Activated CD8-positive, alpha-beta memory T cell treated with anti-CD3 and anti-CD28 coated beads, Interleukin-2, amount 10 ng/mL, durations not matched to agents 7 days and 5 days (primary cell): Measurements from ENCODE around the gene SH2D4B. TPM values are rescaled to one million over a fixed set of nuclear protein-coding genes. Genes with fewer than 3 reads are reported as not detected.
A peak's percentile ranks its signal among the peaks of the same experiment; 100 is the strongest.

ENCODE experiments used
- ATAC-seq: fragments of 150-1000 bp; cut with Tn5 transposase; one replicate; pipeline ENCODE4 v1.10.0; 2021; ENCODE audit warnings: moderate library complexity
- CTCF ChIA-PET: fragments of 350-600 bp; sonication (Branson Sonifier 250); formaldehyde crosslinking; loops from one replicate; lab custom pipeline; 2021; ENCODE audit warnings: antibody characterized with exemption; lab: Charles Lee
- DNase-seq: peaks from one replicate; pipeline ENCODE4 v3.0.0-alpha.2; 2020
- H3K27ac Mint-ChIP-seq: one replicate; pipeline ENCODE4 v1.8.0; 2021; ENCODE audit warnings: mild to moderate bottlenecking, mixed read lengths
- H3K27me3 Mint-ChIP-seq: one replicate; pipeline ENCODE4 v1.8.0; 2021; ENCODE audit warnings: mixed read lengths
- H3K36me3 Mint-ChIP-seq: one replicate; pipeline ENCODE4 v1.8.0; 2021; ENCODE audit warnings: mild to moderate bottlenecking, mixed read lengths
- H3K4me1 Mint-ChIP-seq: one replicate; pipeline ENCODE4 v1.8.0; 2021; ENCODE audit warnings: mixed read lengths
- H3K4me3 Mint-ChIP-seq: one replicate; pipeline ENCODE4 v1.8.0; 2021; ENCODE audit warnings: mild to moderate bottlenecking, moderate library complexity, mixed read lengths
- H3K9me3 Mint-ChIP-seq: one replicate; pipeline ENCODE4 v1.8.0; 2022; ENCODE audit warnings: low read depth, mixed read lengths
- total RNA-seq, 2 experiments: library from RNA; stranded (reverse); gene quantifications; one replicate each; pipeline ENCODE4 v1.2.3, GENCODE V29; 2021

The SH2D4B gene
- total RNA-seq, 2 experiments from 2014 or later, result 0.09 TPM; not detected in 1

DNA sequence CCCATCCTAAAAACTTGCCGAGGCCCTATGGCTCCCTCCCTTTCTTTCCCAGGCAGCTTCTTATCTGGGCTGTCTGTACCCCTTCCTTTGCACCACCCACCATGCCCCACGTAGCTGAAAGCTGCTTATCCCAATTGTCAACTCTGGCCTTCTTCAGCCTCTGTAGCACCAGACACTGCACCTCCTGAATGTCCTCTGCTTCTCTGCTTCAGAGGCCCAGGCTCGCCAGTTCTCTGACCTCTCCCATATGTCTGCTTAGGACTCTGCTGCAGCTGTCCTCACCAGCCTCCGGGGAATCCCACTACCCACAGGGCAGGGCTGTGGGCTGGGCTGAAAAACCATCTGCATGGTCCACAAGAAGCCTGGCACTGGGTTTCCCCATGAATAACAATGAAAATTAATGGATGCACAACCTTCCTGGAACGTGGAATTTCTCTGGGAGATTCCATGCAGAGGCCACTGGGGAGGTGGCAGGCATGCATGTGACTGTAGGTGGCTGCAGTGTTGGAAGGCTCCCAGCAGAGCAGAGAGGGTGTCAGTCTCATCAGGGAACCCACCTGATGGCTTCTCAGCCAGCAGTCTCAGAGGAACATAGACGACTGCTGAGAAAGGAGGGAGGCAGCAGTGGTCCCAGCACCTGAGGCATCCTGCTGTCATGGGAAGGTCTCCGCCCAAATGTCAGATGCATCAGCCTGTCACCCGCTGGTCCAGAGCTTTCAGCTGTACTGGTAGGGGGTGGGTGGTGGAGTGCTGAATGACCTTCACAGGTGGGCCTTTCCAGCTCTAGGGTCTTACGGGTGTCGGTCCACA lies 16.8 kb upstream of the SH2D4B start:
- no peak for DNase-seq
- Mint-ChIP-seq H3K9me3 (no peaks in the 10 kb centered on the region), H3K4me1 (peaks cover 58% of the 10 kb centered on the region), H3K4me3 (no peak overlapping the region), H3K36me3 (peaks cover 26% of the 10 kb centered on the region), H3K27me3 (no peaks in the 10 kb centered on the region), H3K27ac (peak overlapping the region; percentile 68)
- ATAC-seq, result no peak
- CTCF ChIA-PET, result interaction anchor here (1.3 to 1.8 kb wide), 3 partner anchors 10 to 77 kb away, joined by 4 to 6 read pairs (median 4); no protein-coding TSS in a partner anchor

DNA sequence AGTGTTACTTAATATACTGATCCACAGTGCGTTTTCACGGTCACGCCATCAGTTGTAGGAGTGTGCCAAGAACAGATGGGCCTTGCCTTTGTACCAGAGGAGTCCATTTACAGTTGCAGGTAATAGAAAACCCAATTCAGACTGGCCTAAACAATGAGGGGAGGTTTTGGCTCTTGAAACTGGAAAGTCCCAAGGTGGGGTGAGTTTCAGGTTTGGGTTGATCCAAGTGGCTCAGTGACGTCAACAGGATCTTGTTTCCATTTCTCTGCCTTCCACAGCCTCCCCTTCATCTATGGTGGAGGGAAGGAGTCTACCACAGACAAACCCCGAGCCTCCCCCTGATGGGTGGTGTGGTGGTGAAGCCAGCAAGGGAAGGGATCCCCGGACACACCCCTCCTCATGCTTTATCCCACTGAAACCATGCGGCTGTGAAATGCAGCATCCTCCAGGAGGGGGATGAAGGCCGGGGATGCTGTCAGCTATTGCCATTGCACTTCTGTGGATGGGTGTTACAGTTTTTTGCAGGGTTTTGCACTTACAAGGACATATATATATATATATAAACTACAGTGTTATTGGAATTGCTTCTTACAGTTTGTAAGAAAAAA lies 14.8 kb upstream of the SH2D4B start:
- H3K27ac Mint-ChIP-seq, result peak overlapping the region; percentile 34

DNA sequence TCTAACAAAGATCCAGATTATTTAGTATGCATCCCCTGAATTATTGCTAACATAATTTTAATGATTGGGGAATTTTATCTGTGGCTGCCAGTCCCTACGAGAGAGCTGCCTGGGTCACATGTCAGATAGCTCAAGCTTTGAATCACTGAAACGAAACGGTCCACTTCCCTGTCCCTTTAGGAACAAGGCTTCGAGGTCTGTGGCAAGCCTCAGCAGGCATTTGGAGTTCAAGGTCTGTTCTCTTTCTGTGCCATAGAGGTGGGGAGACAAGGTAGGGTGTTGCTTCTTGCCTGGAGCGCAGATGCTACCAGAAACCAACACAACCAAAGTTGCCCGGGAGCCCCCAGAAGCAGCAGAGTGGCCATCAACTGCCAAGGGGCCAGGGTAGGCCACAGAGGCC lies 13.9 kb upstream of the SH2D4B start:
- Mint-ChIP-seq H3K27ac (peak overlapping the region; percentile 64), H3K4me3 (no peak overlapping the region), H3K27me3 (no peaks in the 10 kb centered on the region), H3K4me1 (peaks cover 63% of the 10 kb centered on the region), H3K9me3 (no peaks in the 10 kb centered on the region), H3K36me3 (peaks cover 20% of the 10 kb centered on the region)
- ATAC-seq (no peak), DNase-seq (no peak)
- CTCF ChIA-PET, result interaction anchor here (1.0 kb wide), 1 partner anchor 18 kb away, joined by 3 read pairs; no protein-coding TSS in a partner anchor

More for the DNA sequence above, 14.8 kb upstream of the SH2D4B start:
- DNase-seq (no peak), ATAC-seq (no peak)
- H3K9me3 Mint-ChIP-seq, result no peaks in the 10 kb centered on the region
- H3K27me3 Mint-ChIP-seq, result no peaks in the 10 kb centered on the region
- H3K36me3 Mint-ChIP-seq, result peaks cover 21% of the 10 kb centered on the region
- no peak overlapping the region for H3K4me3 Mint-ChIP-seq
- CTCF ChIA-PET, result interaction anchor here (0.7 to 1.0 kb wide), 2 partner anchors 17 to 1271 kb away, joined by 3 read pairs; no protein-coding TSS in a partner anchor
- peaks cover 60% of the 10 kb centered on the region for H3K4me1 Mint-ChIP-seq

DNA sequence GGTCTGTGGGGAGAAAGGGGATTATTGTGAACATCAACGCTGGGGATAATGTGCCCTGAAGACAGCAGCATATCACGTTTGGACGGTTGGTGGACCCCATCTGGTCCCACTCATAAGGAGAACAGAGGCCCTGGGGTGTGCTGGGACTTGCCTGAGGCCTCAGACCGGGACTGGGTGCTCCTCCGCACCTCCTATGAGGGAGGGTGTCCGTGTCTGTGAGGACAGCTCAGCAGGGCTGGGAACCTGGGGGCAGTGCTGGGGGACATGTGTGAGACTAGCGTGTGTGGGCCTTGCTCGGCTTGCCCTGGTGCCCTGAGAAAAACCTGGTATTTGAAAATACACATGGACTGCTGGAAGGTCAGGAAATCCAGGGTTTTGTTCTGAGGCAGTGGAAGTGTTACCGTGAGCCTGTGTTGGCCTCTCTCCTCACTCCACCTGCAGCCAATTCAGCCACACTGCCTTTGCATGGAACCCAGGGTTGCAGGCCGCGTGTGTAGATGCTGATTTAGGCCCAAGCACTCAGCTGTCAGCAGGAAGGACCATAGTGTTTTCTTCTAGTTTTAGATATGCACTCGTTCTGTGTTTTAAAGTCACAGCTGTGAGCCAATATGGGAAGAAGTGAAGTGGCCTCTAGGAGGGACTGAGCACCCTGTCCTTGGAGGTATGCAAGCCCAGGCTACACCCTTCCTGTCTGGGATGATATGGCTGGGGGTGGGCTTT lies 13.4 kb upstream of the SH2D4B start:
- Mint-ChIP-seq H3K27ac (peak overlapping the region; percentile 64), H3K27me3 (no peaks in the 10 kb centered on the region), H3K9me3 (no peaks in the 10 kb centered on the region), H3K36me3 (peaks cover 21% of the 10 kb centered on the region), H3K4me3 (no peak overlapping the region), H3K4me1 (peaks cover 64% of the 10 kb centered on the region)
- CTCF ChIA-PET, result interaction anchor here (1.0 to 7.7 kb wide), 2 partner anchors 19 to 20 kb away, joined by 3 to 45 read pairs; no protein-coding TSS in a partner anchor
- ATAC-seq (no peak), DNase-seq (no peak)

DNA sequence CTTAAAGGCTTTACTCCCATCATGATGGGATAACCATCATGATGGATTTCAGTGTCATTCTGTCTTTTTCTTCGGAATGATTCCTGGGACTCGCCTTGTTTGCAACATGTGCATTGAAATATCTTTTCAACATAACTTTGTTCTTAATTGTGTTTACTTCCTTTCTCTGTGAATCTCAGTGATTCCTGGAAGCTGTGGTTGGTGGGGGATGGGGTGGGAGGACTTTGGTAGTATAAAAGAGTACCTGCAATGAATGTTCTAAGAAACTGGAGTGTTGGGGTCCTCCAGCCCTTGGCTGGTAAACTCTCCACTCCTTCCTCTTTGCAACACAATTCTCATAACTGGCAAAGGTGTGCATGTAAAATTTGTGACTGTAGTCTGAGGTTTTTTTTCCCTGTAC lies 11.5 kb upstream of the SH2D4B start:
- Mint-ChIP-seq H3K36me3 (peaks cover 11% of the 10 kb centered on the region), H3K27ac (peak overlapping the region; percentile 73), H3K27me3 (no peaks in the 10 kb centered on the region), H3K4me1 (peaks cover 73% of the 10 kb centered on the region), H3K9me3 (no peaks in the 10 kb centered on the region), H3K4me3 (no peak overlapping the region)
- CTCF ChIA-PET, result interaction anchor here (4.7 to 7.7 kb wide), 2 partner anchors 21 to 82 kb away, joined by 28 to 45 read pairs; no protein-coding TSS in a partner anchor
- ATAC-seq (no peak), DNase-seq (no peak)

DNA sequence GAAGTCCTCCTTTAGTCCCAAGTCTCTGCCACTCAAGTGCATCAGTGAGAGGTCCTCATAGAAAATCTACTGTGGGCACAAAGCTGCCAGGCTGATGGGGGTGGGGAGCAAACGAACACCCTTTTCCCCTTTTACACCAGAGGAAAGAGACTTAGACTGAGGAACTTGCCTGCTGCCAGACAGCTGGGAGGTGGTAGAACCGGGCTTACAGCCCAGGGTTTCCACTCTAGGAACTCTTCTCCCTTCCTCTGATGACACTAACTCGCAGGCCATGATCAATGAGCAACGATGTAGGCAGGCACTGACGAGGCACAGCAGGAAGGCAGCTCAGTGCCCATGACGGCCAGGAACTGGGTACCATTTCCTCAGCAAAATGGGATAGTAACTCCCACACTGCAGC lies 11.0 kb upstream of the SH2D4B start:
- Mint-ChIP-seq H3K4me1 (peaks cover 78% of the 10 kb centered on the region), H3K27me3 (no peaks in the 10 kb centered on the region), H3K36me3 (peaks cover 11% of the 10 kb centered on the region), H3K9me3 (no peaks in the 10 kb centered on the region), H3K4me3 (no peak overlapping the region), H3K27ac (peak overlapping the region; percentile 73)
- CTCF ChIA-PET, result interaction anchor here (4.7 to 7.7 kb wide), 2 partner anchors 22 to 83 kb away, joined by 28 to 45 read pairs; no protein-coding TSS in a partner anchor
- no peak for ATAC-seq
- no peak for DNase-seq

DNA sequence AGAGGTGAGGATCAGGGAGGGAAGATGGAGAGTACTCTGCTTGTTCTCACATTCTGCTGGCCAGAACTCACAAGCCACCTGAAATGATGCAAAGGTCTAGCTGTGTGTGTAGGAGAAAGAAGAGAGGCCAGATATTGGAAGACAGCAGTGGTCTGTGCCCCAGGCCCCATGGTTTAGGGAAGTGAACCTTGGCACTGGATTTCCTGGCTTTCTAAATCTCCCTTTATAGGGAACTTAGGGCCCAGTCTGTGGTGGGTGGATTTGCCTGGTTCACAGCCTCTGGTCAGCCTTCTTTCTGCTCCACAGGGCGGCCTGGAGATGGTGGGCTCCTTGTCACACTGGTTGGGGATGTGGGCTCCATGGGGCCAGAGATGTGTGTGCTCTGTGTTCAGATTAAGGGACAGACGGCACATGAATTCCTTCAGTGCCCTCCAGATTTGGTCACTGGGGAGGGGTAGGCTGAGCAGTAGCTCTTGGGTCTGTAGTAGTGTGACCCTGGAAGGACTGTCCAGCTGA lies 9.5 kb upstream of the SH2D4B start:
- H3K36me3 Mint-ChIP-seq, result peaks cover 15% of the 10 kb centered on the region
- no peaks in the 10 kb centered on the region for H3K27me3 Mint-ChIP-seq
- peak overlapping the region; percentile 93 for H3K27ac Mint-ChIP-seq
- CTCF ChIA-PET, result interaction anchor here (0.8 to 7.7 kb wide), 3 partner anchors 23 to 84 kb away, joined by 3 to 45 read pairs (median 28); no protein-coding TSS in a partner anchor
- ATAC-seq, result no peak
- peaks cover 86% of the 10 kb centered on the region for H3K4me1 Mint-ChIP-seq
- H3K9me3 Mint-ChIP-seq, result no peaks in the 10 kb centered on the region
- no peak overlapping the region for H3K4me3 Mint-ChIP-seq
- DNase-seq, result no peak

DNA sequence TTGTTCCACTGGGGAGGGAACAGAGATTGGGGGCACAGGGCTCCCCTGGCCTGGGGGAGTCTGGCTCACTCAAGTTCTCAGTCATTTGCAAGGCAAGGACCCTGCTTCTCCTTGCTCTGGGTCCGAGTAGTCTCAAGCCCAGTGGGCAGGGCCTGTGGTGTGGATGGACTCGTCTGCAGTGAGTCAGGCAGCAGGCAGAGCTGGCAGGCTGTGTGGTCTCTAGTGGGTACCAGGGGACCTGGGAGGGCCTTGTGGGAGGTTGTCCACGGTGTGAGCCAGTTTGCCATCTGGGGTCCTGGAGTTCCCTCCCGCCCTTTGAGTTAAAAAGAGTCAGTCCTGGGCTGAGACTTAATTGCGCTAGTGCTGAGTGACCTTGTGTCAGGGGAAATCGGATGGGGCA lies 8.8 kb upstream of the SH2D4B start:
- DNase-seq (no peak), ATAC-seq (no peak)
- peak overlapping the region; percentile 93 for H3K27ac Mint-ChIP-seq
- H3K36me3 Mint-ChIP-seq, result peaks cover 15% of the 10 kb centered on the region
- CTCF ChIA-PET, result interaction anchor here (0.8 to 7.7 kb wide), 3 partner anchors 24 to 85 kb away, joined by 3 to 45 read pairs (median 28); no protein-coding TSS in a partner anchor
- peaks cover 81% of the 10 kb centered on the region for H3K4me1 Mint-ChIP-seq
- H3K4me3 Mint-ChIP-seq, result peak overlapping the region; percentile 44
- H3K27me3 Mint-ChIP-seq, result no peaks in the 10 kb centered on the region
- no peaks in the 10 kb centered on the region for H3K9me3 Mint-ChIP-seq

DNA sequence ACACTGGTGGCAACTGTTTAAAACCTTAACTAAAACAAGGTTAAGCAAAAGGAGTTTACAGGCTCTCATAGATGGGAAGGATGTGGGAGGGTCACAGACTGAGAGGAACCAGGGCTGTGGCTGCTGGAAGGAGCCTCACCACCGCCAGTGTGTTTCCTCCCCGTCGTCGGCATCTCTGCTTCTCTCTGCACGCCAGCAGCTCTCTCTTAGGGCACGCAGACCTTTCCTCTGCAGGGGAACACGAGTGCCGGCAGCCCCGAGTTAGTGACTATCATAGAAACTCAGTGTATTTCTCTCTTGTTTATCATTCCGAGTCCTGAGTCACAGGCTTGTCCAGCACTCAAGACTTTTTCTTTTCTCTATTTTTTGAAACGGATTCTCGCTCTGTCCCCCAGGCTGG lies 8.1 kb upstream of the SH2D4B start:
- Mint-ChIP-seq H3K27ac (peak overlapping the region; percentile 93), H3K4me1 (peaks cover 75% of the 10 kb centered on the region), H3K4me3 (peak overlapping the region; percentile 44), H3K27me3 (no peaks in the 10 kb centered on the region), H3K36me3 (peaks cover 15% of the 10 kb centered on the region), H3K9me3 (no peaks in the 10 kb centered on the region)
- peak; percentile 78 for ATAC-seq
- CTCF ChIA-PET, result interaction anchor here (0.6 to 7.7 kb wide), 3 partner anchors 25 to 203 kb away, joined by 4 to 45 read pairs (median 28); no protein-coding TSS in a partner anchor
- peak; percentile 86 for DNase-seq

DNA sequence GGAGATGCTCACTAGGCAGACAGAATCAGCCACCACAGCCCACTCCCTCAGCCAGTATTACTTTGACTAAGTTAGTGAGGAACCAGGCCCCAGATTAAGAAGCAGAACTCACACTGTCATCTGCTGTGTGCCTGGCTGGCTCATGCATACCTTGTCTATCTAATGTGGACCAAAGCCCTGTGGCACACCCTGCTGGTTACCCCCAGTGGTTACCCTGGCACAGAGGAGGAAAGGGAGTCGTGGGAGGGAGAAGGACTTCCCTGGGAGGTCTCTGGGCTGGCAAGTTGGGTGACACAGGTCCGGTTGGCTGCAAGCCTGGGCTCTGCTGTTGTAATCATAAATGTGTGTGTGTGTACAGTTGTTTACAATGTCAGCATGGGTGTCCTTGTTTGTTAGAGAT lies 7.5 kb upstream of the SH2D4B start:
- peaks cover 15% of the 10 kb centered on the region for H3K36me3 Mint-ChIP-seq
- DNase-seq (peak; percentile 75), ATAC-seq (peak; percentile 72)
- no peaks in the 10 kb centered on the region for H3K27me3 Mint-ChIP-seq
- H3K27ac Mint-ChIP-seq, result peak overlapping the region; percentile 93
- H3K4me3 Mint-ChIP-seq, result peak overlapping the region; percentile 44
- H3K4me1 Mint-ChIP-seq, result peaks cover 72% of the 10 kb centered on the region
- CTCF ChIA-PET, result interaction anchor here (0.9 to 7.7 kb wide), 7 partner anchors 19 to 86 kb away, joined by 3 to 45 read pairs (median 5); no protein-coding TSS in a partner anchor
- H3K9me3 Mint-ChIP-seq, result no peaks in the 10 kb centered on the region

DNA sequence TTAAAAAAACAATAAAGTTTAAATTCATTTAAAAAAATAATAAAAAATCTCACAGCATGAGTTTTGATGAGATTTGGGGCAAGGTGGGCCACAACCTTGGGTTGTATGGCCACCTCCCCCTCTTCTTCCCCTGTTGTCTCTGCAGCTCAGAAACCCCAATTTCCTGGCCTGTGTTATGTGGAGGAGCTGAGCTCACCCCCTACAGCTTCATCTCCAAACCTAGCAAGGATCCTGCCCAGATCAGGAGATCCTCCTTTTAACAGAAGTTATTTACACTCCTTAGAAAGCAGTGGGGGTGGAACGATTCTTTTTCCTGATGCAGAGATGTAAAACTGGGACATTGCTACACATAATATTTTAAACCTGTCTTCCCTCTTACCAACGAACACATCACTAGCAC lies 6.9 kb upstream of the SH2D4B start:
- Mint-ChIP-seq H3K4me1 (peaks cover 69% of the 10 kb centered on the region), H3K27ac (peak overlapping the region; percentile 93)

DNA sequence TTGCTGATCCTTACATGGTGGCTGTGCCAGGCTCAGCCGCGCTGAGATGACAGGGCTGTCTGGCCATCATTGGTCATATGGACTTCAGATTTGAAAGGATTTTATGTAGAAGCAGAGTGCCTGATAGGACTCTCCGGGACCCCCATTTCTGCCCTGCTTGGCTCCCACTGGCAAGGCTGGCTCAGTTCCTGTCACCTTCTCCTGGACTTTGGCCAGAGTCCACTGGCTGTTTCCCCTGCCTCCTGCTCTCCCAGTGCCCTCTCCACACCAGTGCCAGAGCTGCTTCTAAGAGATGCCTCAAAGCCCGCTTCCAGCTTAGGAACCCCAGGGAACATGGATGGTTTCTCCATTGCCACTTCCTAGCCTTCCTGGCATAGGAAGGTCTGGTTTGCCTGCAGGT lies 5.1 kb upstream of the SH2D4B start:
- Mint-ChIP-seq H3K36me3 (peaks cover 11% of the 10 kb centered on the region), H3K9me3 (no peaks in the 10 kb centered on the region), H3K4me3 (no peak overlapping the region), H3K4me1 (peaks cover 63% of the 10 kb centered on the region), H3K27ac (peak overlapping the region; percentile 93), H3K27me3 (no peaks in the 10 kb centered on the region)
- ATAC-seq, result no peak
- CTCF ChIA-PET, result no interaction called here
- no peak for DNase-seq

More for the DNA sequence above, 6.9 kb upstream of the SH2D4B start:
- peak; percentile 40 for ATAC-seq
- peak overlapping the region; percentile 29 for H3K4me3 Mint-ChIP-seq
- peaks cover 15% of the 10 kb centered on the region for H3K36me3 Mint-ChIP-seq
- DNase-seq, result peak; percentile 58
- CTCF ChIA-PET, result interaction anchor here (0.9 to 7.7 kb wide), 6 partner anchors 20 to 86 kb away, joined by 3 to 45 read pairs (median 5); no protein-coding TSS in a partner anchor
- no peaks in the 10 kb centered on the region for H3K27me3 Mint-ChIP-seq
- no peaks in the 10 kb centered on the region for H3K9me3 Mint-ChIP-seq
